Dermis microvascular lymphatic vessel endothelial cell (primary cell): Measurements from ENCODE around the gene RPL27. TPM values are rescaled to one million over a fixed set of nuclear protein-coding genes. Genes with fewer than 3 reads are reported as not detected.
"Not testable (repeated sequence)": the region's sequence is repeated elsewhere in the genome, so short reads cannot be mapped to it uniquely, and the experiment has no call there.

Source experiments
- DNase-seq, 2 donors: peaks; one replicate each; pipeline versions ENCODE4 v3.0.0 to v3.0.0-alpha.2; 2010; ENCODE audit warnings: low read depth in 2 of 2
- total RNA-seq: library from RNA; depleted of rRNA; stranded (reverse); fragments of >200 nt; gene quantifications from 2 replicates; pipeline ENCODE4 v1.2.1, GENCODE V29; 2014

The RPL27 gene
- total RNA-seq, 1 donor from 2014 or later = 910 TPM

- no peak for DNase-seq
These were observed 5.3 kb upstream of the RPL27 start for GRCh38 chr17:42992872-42993271.

- DNase-seq = not testable (repeated sequence)
These were observed 4.3 kb upstream of the RPL27 start for GRCh38 chr17:42993913-42994312.

- DNase-seq = no peak
These were observed 732 bp upstream of the RPL27 start for GRCh38 chr17:42997390-42997983.

- no peak for DNase-seq
These were observed 845 bp downstream of the RPL27 start for GRCh38 chr17:42999003-42999525.

GRCh38 chr17:43000894-43001293, 2.7 kb downstream of the RPL27 start:
- DNase-seq = not testable (repeated sequence)

GRCh38 chr17:43003542-43004172, 5.4 kb downstream of the RPL27 start:
- no peak for DNase-seq

GRCh38 chr17:43006639-43007551, 8.7 kb downstream of the RPL27 start, which contains the start of gene IFI35:
IFI35 (plus strand) TSS chr17:43006784; CDS start chr17:43006948, 164 bp downstream.
- peak; percentile 47 to 83 for DNase-seq

GRCh38 chr17:43010667-43011308, 12.6 kb downstream of the RPL27 start:
- peak in 1 of 2 donors; percentile 87 for DNase-seq

GRCh38 chr17:43011728-43012472, 13.7 kb downstream of the RPL27 start:
- no peak for DNase-seq

- no peak for DNase-seq
These were observed 15.1 kb downstream of the RPL27 start for GRCh38 chr17:43013296-43013695.

GRCh38 chr17:43014020-43014648, 15.9 kb downstream of the RPL27 start:
- DNase-seq = no peak

GRCh38 chr17:43014649-43015542, 16.7 kb downstream of the RPL27 start:
- no peak for DNase-seq

- DNase-seq = peak; percentile 52 to 72
These were observed 17.4 kb downstream of the RPL27 start for GRCh38 chr17:43015579-43015978.

GRCh38 chr17:43016216-43016615, 18.0 kb downstream of the RPL27 start:
- DNase-seq = no peak

- DNase-seq = peak in 1 of 2 donors; percentile 32
These were observed 20.0 kb downstream of the RPL27 start for GRCh38 chr17:43018008-43018853.

GRCh38 chr17:43018932-43019331, 20.7 kb downstream of the RPL27 start:
- DNase-seq = no peak

GRCh38 chr17:43019418-43019817, 21.2 kb downstream of the RPL27 start:
- no peak for DNase-seq

GRCh38 chr17:43020030-43020621, 21.9 kb downstream of the RPL27 start:
- DNase-seq = peak in 1 of 2 donors; percentile 66
